Left lobe of liver (tissue), 2 donors: ENCODE measurements around the gene CACNA1B. TPM values are rescaled to one million over a fixed set of nuclear protein-coding genes. Genes with fewer than 3 reads are reported as not detected.
"Not testable (repeated sequence)": the region's sequence is repeated elsewhere in the genome, so short reads cannot be mapped to it uniquely, and the experiment has no call there.

Experiments
- ATAC-seq: fragments of 200-7000 bp; cut with Tn5 transposase; one replicate; pipeline ENCODE4 v1.9.1; 2020; ENCODE audit warnings: mild to moderate bottlenecking, moderate library complexity
- DNase-seq: peaks from one replicate; pipeline ENCODE4 v3.0.0-alpha.2; 2020; ENCODE audit warnings: low spot score
- total RNA-seq: library from RNA; stranded (reverse); gene quantifications from one replicate; pipeline ENCODE4 v1.2.1, GENCODE V29; 2021
- donor health status: DM: no; HTN: no; CAD: no; lungs with moderate emphysema.
- donor health status: DM: no; HTN: yes; CAD: no.

The CACNA1B gene
- total RNA-seq, 1 donor from 2014 or later = not detected

DNA sequence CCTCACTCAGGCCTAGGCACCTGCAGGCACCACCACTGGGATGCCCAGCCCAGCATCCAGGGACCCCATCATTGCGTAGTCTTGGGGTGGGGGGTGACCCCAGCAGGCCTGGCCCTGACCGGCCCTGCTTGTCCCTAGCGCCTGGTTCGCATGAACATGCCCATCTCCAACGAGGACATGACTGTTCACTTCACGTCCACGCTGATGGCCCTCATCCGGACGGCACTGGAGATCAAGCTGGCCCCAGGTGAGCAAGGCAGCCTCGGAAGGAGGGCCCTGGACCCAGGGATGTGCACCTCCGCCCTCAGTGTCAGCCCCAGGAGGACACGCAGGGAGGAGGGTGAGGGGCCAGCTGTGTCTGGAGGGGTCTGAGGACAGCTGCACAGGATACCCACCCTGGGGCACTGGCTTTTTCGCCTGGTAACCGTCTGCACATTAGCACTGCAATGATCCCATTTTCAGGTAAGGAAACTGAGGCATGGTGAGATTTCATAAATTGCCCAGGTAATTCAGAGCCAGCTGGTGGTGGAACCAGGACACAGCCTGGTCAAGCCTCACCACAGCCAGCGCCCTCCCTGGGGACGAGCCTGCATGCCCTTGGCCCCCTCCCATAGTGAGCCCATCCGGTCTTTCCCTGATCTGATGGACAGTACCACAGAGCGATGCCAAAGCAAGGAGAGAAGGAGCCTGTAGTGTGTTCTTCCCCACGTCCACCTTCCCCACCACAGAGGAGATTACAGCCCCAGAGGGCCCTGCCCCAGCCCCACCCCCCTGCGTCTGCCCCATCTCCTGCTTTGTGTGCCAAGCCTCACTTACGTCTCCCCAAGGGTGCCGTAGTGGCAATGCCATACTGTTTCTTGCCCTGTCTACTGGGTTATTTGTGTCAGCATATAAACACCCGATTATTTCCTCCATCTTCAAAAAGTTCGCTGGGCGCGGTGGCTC lies 228.3 kb downstream of the CACNA1B start:
- DNase-seq (peak; percentile 30), ATAC-seq (no peak)

DNA sequence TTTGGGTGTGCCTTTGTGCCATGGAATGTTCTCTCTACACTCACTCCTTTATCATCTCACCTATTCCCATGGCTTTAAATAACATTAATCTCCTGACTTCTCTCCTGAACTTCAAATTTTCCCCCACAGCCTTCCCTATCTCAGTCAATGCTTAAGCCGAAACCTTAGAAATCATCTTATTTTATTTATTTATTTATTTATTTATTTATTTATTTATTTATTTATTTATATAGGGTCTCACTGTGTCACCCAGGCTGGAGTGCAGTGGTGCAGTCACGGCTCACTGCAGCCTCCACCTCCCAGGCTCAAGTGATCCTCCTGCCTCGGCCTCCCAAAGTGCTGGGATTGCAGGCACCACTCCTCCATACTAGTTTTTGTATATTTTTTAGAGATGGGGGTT lies 229.5 kb downstream of the CACNA1B start:
- DNase-seq = peak; percentile 16
- not testable (repeated sequence) for ATAC-seq

DNA sequence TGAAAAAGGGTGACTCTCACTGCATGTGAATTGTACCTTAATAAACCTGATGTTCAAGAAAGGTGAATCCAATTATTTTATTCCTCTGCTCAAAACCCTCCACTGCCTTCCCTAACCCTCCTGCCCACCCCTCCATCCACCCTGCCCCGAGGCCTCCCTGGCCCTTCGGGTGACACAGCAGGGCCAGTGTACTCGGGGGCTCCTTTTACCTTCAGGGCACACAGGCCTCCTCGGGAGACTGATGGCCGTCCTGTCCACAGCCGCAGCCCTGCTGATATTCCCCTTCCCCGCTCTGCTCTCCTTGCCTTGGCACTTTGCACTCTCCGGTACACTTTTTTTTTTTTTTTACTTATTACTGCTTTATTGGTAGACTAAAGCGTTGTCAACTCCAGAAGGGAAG lies 234.0 kb downstream of the CACNA1B start:
- DNase-seq (peak; percentile 27), ATAC-seq (no peak)

DNA sequence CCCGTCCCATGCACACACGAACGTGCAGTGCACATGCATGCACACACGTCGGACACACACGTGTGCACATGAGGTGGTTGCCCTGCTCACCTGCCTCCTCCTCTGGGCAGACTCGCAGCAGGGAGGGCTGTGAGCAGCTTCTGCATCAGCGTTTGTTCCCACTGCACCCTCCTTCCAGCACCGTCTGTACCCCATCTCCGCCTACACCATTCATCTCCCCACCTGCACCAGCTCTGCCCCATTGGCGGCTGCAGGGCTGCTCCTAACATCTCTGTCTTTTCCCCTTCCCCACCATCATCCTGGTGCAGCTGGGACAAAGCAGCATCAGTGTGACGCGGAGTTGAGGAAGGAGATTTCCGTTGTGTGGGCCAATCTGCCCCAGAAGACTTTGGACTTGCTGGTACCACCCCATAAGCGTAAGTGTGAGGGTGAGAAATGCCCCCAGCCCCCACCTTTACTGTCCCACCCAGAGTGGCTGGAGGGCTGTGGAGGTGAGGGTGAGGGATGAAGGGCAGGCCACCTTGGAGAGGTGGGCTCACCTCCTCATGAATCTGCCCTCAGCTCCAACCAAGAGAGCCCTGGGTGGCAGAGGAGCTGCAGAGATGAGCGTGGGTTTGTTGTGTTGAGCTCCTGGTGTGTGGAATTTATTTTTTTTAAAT lies 234.6 kb downstream of the CACNA1B start:
- DNase-seq = peak; percentile 30
- ATAC-seq = no peak

DNA sequence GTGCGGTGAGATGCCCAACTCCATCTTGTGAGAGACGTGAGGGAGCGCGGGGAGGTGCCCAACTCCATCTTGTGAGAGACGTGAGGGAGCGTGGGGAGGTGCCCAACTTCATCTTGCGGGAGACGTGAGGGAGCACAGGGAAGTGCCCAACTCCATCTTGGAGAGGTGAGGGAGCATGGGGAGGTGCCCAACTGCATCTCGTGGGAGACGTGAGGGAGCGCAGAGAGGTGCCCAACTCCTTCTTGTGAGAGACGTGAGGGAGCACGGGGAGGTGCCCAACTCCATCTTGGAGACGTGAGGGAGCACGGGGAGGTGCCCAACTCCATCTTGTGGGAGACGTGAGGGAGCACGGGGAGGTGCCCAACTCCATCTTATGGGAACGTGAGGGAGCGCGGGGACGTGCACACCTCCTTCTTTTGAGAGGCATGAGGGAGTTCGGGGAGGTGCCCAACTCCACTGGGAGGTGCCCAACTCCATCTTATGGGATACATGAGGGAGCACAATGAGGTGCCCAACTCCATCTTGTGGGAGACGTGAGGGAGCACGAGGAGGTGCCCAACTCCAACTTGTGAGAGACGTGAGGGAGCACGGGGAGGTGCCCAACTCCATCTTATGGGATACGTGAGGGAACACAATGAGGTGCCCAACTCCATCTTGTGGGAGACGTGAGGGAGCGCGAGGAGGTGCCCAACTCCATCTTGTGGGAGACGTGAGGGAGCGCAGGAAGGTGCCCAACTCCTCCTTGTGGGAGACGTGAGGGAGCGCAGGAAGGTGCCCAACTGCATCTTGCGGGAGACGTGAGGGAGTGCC lies 235.4 kb downstream of the CACNA1B start:
- ATAC-seq = no peak
- peak; percentile 18 for DNase-seq

DNA sequence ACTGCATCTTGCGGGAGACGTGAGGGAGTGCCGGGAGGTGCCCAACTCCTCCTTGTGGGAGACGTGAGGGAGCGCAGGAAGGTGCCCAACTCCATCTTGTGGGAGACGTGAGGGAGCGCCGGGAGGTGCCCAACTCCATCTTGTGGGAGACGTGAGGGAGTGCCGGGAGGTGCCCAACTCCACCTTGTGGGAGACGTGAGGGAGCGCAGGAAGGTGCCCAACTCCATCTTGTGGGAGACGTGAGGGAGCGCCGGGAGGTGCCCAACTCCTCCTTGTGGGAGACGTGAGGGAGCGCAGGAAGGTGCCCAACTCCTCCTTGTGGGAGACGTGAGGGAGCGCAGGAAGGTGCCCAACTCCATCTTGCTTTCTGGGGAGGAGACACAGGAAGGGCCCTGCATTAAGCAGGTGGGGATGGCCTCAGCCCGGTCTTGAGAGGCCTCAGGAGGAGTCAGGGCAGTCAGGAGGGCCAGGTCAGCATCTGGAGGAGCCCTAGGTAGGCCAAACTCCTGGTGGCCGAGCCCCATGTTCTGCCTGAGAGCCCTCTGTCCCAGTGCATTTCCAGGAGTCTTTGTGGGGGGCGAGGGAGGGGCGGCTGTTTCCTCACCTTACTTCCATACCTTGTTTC lies 236.2 kb downstream of the CACNA1B start:
- DNase-seq = peak; percentile 34

DNA sequence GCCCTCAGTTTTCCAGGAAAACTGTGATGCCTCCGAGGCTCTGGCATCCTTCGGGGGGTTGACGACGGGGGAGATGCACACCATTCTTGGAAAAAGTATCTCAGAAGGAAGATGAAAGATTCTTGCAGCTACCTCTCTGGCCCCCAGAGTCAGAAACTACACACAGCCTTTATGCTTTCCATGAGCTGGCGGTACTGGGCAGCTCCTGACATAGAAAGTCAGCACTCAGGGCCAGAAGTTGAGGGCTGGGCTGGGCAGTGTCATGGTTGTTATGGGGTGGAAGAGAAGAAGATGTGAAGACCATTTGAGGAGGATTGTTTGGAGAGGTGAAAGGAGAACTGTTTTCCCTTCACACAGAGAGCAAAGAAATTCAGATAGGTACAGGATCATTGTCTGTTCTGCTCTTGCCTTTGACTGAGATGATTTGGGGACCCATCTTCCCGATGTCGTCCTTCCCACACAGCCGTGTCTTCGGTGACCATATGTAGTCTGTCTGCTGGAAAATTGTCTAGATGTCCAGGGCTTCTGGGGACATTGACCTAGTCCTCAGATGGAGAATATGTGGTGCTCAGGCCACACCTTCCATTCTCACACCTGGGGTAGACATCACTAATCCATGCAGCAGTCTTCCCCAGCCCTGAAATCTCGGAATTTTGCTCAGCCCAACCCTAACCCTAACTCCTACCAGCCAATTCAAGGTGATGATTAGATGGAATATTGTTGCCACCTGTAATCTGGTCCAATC lies 237.1 kb downstream of the CACNA1B start:
- DNase-seq = peak; percentile 10
- no peak for ATAC-seq

More for the DNA sequence above, 236.2 kb downstream of the CACNA1B start:
- not testable (repeated sequence) for ATAC-seq

DNA sequence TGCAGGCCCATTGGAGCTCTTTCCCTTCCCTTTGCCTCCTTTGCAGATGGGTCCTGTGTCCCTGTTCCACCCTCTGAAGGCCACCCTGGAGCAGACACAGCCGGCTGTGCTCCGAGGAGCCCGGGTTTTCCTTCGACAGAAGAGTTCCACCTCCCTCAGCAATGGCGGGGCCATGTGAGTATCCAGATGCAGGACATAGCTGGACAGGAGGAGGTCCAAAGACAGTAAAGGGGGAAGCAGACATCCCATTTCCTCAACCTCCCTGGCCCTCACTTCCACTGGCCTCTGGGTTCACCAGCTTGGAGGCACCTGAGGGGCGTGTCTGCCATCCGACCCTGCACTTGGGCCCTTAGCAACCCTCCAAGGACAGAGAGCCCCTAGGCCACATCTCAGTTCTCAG lies 237.9 kb downstream of the CACNA1B start:
- ATAC-seq (no peak), DNase-seq (peak; percentile 24)

DNA sequence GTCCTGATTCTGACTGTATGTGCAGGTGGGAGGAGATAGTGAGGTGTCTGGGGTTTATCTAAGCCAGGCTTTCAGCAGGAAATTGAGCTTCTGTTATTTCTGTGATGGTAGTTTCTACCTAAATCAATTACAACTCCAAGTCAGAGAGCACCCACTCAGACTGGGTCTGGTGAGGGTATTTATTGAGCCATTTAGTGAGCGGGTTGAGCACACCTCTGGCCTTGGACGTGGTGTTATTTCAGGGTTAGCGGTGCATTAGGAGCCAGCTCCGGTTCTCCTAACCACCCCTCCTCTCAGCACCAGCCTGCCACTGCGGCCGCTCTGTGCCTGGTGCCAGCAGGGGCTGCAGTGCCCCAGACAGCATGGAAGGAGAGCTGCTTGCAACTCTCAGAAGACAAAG lies 238.9 kb downstream of the CACNA1B start:
- DNase-seq = no peak
- ATAC-seq = no peak

DNA sequence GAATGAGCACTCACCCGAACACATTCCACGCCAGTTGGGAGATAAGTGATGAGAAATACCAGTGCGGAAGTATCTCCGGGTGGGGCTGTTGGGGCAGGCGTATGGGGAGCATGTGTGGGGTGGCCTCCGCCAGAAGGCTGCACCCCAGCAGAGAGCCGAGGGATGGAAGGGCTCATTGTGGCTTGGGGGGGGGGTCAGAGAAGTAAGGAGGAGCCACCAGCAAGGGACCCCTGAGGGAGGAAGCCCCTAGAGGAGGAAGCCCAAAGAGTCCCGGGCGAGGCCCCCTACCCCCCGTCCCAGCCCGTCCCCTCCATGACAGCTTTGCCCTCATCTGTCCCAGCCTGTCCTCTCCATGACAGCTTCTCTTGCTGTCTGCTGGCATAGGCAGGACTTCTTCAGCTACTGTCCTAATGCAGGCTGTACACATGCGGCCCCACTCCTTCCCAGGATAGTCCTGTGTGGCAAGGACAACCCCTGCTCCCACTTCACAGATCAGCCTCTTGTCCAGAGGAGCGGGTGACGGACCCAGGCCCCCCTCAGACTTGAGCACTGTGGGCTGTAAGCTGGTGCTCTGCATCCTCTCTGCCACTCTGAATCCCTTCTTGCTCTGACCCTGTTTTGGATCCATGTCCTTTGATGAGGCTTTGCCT lies 239.6 kb downstream of the CACNA1B start:
- ATAC-seq = no peak
- DNase-seq = no peak

DNA sequence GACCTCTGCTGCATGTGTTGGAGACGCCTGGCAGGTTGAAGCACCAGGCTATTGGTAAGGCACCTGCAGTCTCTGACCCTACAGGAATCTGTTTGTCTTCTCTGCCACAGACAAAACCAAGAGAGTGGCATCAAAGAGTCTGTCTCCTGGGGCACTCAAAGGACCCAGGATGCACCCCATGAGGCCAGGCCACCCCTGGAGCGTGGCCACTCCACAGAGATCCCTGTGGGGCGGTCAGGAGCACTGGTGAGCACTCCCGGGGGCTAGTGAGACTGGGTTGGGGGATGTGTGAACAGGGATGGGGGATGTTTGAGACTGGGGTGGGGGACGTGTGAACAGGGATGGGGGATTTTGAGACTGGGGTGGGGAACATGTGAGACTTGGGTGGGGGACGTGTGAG lies 240.3 kb downstream of the CACNA1B start:
- ATAC-seq (no peak), DNase-seq (no peak)

DNA sequence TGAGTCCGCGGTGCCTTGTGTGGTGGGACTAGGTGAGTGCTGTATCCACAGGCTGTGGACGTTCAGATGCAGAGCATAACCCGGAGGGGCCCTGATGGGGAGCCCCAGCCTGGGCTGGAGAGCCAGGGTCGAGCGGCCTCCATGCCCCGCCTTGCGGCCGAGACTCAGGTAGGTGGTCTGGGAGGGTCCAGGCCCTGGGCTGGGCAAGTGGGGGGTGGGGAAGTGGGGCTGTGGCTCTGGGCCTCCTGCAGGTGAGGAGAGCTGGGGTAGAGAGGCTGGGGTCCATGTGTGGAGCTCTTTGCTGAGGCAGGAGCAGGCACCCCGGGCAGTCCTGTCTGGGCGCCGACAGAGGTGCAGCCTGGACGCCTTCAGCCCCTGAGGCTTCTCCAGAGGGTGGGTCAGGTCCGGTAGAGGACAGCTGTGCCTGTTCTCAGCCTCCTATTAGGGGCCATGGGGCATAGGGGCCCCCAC lies 241.1 kb downstream of the CACNA1B start:
- DNase-seq = no peak
- no peak for ATAC-seq

DNA sequence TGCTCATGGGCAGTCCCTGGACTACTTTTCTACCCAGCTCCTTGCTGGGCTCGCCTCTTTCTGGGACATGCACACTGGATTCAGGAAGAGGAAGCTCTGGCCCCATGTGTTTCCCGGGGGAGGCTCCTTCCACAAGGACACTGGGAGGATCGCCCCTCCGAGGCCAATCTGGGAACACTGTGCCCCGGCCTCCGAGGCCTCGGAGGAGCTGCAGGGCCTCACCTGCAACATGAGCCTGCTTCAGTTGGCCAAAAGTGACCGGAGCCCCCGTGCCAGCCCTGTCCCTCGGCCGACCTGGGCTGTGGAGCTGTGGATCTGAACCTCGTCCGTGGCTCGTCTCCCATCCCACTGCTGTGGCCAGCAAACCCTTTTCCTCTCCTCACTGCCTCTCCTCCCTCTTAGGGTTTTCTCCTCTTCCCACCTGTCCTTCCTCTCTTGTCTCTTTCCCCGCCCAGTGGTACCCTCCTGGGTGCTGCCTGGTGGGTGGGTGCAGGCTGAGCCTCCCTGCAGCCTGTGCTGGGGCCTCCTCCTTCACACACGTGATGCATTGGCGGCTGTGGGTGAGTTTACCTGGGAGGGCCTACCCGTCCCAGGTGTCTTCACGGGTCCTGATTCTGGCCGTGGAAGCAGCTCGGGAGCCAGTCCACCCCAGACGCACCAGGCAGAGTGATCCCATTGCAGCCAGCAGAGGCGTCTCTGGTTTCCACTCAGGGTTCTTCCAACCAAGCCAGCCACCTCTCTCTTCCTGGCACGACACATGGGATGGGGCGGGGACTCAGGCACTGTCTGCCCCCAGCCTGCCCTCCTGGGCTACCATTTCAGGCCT lies 241.8 kb downstream of the CACNA1B start:
- ATAC-seq (no peak), DNase-seq (no peak)

DNA sequence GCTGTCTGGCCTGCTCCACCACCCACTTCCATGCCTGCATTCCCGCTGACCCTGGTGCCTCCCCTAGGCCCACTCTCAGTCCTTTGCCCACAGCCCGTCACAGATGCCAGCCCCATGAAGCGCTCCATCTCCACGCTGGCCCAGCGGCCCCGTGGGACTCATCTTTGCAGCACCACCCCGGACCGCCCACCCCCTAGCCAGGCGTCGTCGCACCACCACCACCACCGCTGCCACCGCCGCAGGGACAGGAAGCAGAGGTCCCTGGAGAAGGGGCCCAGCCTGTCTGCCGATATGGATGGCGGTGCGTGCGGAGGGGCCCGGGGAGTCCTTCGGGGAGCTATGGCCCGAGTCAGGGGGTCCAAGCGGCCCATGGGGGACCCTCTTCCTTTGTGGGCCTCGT lies 242.5 kb downstream of the CACNA1B start:
- no peak for ATAC-seq
- DNase-seq = no peak

DNA sequence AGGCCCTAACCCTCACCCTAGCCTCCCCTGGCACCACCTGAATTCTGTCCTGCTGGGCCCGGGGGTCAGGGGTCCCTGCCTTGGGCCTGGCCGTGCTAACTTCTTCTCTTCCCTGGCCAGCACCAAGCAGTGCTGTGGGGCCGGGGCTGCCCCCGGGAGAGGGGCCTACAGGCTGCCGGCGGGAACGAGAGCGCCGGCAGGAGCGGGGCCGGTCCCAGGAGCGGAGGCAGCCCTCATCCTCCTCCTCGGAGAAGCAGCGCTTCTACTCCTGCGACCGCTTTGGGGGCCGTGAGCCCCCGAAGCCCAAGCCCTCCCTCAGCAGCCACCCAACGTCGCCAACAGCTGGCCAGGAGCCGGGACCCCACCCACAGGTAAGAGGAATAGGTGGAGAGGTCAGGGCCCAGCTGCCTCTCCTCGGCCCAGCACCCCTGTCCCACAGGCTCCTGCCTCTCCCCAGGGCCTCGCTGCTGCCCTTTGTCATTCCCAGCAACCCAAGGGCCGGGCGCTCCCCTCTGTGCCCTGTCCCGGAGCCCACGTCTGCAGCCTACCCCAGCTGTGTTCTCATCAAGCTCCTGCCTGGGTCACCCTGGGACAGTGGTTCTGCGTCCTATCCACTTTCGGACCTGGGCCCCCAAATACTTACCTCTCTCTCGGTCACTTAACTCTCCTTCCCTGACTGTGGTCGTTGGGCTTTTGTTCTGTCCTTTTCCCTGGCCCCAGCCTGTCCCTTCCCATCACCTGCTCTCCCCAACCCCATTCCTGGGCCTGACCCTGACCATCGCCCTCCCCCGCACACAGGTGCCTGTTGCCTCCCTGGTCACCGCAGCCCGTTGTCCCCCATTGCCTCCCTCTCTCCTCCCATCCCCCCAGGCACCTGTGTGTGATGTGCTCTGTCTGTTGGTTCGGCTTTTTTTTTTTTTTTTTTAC lies 243.2 kb downstream of the CACNA1B start:
- ATAC-seq (no peak), DNase-seq (no peak)

DNA sequence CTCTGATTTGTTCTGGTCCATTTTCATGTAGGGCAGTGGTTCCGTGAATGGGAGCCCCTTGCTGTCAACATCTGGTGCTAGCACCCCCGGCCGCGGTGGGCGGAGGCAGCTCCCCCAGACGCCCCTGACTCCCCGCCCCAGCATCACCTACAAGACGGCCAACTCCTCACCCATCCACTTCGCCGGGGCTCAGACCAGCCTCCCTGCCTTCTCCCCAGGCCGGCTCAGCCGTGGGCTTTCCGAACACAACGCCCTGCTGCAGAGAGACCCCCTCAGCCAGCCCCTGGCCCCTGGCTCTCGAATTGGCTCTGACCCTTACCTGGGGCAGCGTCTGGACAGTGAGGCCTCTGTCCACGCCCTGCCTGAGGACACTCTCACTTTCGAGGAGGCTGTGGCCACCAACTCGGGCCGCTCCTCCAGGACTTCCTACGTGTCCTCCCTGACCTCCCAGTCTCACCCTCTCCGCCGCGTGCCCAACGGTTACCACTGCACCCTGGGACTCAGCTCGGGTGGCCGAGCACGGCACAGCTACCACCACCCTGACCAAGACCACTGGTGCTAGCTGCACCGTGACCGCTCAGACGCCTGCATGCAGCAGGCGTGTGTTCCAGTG lies 244.0 kb downstream of the CACNA1B start:
- DNase-seq (no peak), ATAC-seq (no peak)

DNA sequence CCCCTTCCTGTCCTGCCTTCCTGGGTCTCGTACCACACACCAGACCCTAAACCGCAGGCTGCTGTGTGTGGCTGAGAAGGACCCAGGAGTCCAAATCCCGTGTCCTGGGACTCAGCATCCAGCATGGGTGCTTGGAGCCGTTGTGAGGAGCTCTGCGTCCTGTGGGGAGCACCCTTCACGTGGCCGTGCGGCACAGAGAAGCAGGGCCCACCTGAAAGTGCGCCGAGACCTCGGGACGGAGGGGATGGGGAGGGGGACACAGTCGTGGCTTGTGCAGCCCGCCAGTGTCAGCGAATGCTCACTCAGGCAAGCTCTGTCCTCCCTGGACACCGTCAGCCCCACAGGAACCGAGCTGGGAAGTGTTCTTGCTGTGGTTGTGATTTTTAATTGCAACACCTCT lies 244.6 kb downstream of the CACNA1B start:
- DNase-seq = no peak

More for the DNA sequence above, 244.6 kb downstream of the CACNA1B start:
- ATAC-seq = no peak
